HTR-8/SVneo (cell line): ENCODE measurements around the gene GALNT7.
"Not testable (repeated sequence)": the region's sequence is repeated elsewhere in the genome, so short reads cannot be mapped to it uniquely, and the experiment has no call there.

Experiments used
- DNase-seq: peaks from one replicate; pipeline ENCODE4 v3.0.0; 2011; ENCODE audit warnings: low spot score, mixed read lengths; ENCODE audit not compliant: insufficient read length
- FAIRE-seq: peaks from 2 replicates; lab custom pipeline; 2011; peaks lifted over from hg19 to GRCh38; lab: Jason Lieb, UNC

Gene GALNT7

DNA sequence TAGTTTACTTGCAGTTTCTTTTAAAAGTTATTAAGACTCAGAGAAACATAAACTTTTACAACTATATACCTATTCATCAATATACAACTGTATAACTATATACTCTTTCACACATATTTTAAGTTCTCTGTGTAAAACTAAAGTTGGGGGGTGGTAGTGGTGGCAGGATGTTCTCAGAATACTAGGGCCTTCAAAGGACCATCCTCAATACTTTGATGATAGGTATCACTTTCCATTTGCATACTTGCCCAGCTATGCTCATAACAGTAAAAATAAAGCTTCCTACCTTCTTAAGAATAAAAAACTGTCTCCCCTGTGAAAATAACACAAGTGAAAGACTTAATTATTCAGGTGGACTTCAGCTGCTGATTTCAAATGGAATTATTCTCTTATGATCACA lies 2.9 kb upstream of the GALNT7 start:
- FAIRE-seq, result no peak
- no peak for DNase-seq

DNA sequence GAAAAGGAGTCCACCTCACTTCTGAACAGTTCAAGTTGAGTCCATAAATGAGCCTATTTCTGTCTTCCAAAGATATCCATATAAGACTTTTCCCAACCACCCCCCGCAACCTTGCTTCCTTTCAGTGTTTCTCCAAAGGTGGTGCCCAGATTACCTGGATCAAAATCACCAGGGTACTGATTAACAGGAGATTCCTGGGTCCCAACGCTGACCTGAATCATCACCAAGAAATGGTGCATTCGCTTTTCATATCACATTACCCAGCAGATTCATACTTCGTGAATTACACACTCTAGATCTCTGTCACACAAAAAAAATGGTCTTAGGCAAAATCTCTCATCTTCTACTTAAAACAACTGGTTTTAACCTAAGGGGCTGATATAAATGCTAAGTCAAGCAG lies 2.1 kb upstream of the GALNT7 start:
- FAIRE-seq (no peak), DNase-seq (no peak)

DNA sequence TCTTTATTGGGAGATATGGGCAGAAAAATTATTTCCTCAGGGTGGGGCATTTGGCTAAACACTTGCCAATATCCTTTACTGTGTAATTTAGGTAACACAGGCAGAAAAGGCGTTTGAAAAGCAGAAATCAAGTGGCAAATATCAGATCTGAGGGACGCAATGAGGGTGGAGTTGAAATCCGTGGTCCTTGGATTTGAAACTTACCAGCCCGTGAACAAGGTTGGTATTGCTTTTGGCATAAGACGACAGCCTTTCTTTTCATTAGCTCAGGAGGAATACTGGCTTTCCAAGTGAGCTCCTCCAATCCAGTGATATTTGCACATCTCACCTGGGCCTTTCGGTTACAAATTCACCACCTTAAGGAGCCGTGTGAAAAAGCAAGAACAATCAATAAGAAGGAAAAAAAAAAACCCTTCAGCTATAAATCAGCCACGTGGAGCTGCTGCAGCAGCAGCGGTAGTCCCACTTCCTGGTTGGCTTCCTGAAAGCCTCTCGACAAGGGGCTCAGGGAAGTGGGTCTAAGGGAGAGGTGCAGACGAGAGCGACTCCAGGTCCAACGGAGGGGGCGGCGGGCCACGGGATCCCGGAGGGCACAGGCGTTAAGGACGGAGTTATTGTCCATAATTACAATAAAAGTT lies 734 bp upstream of the GALNT7 start:
- no peak for FAIRE-seq

DNA sequence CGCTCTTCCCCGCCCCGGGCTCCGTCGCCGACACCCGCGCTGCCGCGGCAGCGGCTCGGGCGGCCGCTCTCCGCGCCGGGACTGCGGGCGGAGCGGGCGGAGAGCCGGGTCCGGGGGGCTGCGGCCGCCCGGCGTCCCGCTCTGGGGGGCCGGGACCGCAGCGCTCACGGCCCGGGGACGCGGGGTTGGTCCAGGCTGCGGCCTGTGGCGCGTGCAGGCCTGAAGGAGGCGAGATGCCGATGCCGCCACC lies 492 bp downstream of the GALNT7 start:
- FAIRE-seq, result no peak
- DNase-seq, result no peak

More for the DNA sequence above, 734 bp upstream of the GALNT7 start:
- peak; percentile 57 for DNase-seq

DNA sequence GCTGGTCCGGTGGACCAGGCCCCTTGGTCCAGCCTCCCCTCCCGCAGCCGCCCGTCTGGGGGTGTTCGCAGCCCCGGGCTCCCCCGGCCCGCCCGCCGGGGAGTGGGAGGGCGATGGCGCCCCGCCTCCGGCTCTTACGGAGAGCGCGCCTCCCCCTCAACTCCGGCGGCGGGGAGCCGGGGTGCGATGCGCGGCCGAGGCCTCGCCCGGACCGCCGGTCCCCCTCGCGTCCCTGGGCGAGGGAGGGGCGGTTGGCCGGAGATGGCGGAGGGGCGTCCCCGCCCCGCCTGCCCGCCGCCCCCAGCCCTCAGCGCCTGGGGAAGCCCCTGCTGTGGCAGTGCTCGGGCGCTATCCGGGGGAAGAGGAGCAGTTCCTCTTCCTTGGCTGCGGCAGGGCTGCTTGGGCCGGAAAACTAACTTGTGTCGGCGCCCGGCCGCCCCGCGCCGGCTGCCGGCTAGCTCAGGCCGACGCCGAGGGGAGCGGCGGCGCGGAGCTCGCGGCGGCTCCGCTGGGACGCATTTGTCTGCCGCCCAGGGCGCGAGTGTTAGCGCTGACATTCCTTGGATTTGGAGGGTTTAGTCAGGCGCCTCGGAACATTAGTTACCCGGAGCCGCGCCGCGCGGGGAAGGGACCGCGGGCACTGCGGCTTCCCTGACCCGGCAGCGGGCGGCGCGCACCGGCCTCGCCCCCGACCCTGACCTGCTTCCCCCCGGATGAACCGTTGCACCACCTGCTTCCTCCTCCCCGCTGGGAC lies 994 bp downstream of the GALNT7 start:
- no peak for FAIRE-seq

DNA sequence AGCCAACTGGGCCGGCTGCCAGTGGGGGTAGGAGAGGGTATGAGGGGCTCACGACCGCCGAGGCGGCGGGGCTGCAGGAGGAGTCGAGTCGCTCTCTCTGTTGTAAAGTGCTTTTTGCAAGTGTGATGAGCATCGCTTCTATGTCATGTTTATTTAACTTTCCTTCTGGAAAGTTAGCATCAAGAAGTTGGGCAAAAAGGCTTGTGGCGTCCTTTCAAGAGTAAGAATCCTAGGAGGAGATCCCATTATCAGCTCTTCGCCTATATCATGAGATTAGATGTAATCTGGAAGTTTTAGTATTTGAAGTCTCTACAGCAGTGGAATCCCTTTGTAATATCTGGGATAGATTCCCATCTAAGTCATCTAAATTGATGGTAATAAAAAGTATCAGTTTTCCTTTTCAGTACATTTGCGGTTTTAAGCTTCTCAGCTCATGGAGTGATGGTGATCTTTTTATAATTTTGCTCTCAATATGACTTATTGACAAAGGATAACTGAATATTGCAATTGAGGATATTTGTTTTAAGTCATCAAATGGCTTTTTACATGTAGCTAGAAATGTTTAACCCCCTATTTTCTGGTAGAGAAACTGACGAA lies 1.7 kb downstream of the GALNT7 start:
- DNase-seq (no peak), FAIRE-seq (no peak)

More for the DNA sequence above, 994 bp downstream of the GALNT7 start:
- peak; percentile 48 for DNase-seq

DNA sequence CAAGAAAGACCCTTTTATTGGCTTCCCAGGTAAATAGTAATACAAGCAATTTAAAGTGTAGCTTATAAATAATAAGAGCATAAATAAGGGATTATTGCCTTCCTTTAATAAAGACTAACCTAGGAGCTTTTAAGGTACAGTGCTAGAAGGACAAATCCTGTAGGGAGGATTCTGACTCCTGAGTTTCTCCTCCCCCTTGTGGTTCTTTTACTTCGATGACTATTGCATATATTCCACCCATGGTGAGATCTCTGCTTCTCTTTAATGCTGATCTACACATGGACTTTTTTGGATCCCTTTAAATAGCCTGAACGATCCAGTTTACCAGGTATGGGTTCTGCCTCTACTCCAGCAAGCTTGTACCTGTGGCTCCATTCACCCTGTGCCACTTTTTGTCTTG lies 2.5 kb downstream of the GALNT7 start:
- FAIRE-seq (no peak), DNase-seq (peak; percentile 51)

DNA sequence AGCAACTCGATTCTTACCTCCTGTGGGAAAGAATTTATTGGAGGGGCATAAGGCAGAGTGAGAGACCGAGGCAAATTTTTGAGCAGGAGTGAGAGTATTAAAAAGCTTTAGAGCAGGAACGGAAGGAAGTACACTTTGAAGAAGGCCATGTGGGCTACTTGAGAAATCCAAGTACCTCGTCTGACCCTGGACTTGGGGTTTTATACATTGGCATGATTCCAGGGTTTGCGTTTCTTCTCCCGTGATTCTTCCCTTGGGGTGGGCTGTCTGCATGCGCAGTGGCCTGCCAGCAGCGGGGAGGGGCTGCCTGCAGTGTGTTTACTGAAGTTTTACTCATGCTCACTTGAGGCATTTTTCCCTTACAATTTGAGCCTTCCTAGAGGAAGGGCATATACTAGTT lies 3.4 kb downstream of the GALNT7 start:
- no peak for FAIRE-seq

DNA sequence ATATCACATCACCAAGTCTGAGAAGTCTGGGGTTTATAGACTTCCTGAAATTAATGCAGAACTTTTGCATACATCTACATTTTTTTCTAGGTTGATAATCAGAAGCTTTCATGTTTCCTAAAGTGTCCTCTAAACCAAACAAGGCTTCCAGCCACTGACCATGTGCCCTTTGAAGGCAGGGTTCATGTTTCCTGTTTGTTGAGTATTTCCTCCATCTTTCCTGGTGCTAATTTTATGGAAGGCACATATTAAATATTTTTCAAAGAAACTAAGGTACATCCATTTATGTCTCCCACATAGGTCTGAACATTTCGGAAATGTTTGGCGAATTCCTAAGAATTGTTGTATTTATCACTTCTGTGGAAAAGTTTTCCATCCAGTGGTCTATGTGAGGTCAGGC lies 5.6 kb downstream of the GALNT7 start:
- FAIRE-seq (no peak), DNase-seq (no peak)

More for the DNA sequence above, 3.4 kb downstream of the GALNT7 start:
- DNase-seq, result no peak

DNA sequence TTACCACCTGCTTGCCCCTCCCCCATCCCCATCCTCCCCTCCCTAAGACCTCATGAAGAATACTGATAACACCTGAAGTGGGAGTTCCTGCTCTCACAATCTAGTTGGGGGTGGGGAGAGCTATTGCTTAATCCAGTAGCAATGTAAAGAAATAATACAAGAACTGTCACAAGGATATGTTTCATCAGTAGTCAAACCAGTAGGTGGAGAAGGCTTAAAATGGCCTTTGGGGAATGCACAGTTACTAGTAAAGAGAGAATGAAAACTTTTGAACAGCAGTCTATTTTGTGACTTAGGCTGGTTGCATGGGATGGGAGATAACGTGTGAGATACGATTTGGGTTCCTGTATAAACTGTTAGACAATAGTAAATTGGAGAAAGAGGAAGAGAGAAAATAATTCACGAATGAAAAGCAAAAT lies 6.0 kb downstream of the GALNT7 start:
- DNase-seq (no peak), FAIRE-seq (peak; percentile 71)

DNA sequence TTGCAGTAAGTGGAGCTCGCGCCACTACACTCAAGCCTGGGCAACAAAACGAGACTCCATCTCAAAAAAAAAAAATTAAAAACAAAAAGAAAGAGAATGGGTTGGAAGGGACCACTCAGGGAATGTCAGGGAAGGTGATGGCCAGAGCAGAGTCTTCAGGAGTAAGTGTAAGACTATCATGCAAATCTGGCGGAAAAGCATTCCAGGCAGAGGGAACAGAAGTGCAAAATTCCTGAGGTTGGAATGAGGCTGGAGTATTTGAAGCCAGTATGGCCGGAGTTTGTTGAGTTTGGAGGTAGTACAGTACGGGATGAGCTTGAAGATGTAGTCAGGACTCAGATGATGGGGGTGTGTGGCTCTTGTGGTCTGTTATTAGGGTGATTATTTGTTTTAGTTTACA lies 7.4 kb downstream of the GALNT7 start:
- no peak for FAIRE-seq
- no peak for DNase-seq

DNA sequence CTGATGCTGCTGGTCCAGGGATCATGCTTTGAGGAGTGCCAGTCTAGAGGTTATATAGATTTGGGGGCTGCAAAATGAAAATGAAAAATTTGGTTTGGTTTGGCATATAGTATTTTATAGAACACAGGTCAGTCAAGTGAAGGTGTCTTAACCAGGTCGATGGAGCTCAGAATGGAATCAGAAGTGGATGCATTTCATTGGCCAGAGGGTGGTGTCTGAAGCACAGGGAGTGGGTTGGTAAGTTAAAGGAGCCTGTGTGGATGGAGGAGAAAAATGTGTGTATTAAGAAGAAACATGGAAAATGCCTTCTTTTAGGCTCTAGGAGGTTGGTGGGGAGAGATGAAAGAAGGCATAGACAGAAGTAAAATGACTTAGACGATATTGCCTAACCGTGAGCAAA lies 8.6 kb downstream of the GALNT7 start:
- no peak for DNase-seq
- peak; percentile 46 for FAIRE-seq

DNA sequence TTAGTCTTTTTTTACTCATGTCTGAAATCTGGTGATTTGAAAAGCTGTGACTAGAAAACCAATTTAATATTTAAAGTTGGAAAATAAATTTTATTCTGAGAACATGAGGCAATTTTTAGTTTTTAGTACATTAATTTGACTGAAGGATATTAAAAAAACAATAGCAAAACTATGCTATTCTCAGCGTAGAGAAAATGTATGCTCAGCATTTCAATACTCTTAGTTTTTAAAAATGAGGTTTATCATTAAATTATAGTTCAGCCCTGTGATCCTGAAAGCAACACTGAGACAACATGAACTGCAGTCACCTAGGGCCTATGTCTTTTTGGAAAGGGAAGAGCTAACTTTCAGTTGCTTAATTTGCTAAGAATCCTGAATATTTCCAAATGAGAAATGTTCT lies 9.5 kb downstream of the GALNT7 start:
- FAIRE-seq (no peak), DNase-seq (no peak)

DNA sequence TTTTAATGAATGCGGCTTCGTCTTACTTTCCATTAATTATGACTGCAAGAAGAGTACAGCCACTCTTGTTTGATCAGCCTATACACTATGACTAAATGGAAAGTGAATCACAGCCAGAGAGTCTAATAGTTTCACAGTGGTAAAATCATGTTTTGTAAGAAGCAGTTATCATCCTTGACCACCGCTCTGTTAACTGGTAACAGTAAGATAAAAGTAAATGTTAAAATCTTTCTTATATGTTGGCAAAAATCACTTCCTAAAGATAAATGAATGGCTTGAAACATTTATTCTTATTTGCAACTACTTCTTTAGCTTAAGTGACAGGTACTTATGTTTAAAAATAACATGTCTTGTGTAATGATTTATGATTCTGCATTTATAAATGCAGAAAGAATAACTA lies 13.2 kb downstream of the GALNT7 start:
- FAIRE-seq (peak; percentile 57), DNase-seq (no peak)

DNA sequence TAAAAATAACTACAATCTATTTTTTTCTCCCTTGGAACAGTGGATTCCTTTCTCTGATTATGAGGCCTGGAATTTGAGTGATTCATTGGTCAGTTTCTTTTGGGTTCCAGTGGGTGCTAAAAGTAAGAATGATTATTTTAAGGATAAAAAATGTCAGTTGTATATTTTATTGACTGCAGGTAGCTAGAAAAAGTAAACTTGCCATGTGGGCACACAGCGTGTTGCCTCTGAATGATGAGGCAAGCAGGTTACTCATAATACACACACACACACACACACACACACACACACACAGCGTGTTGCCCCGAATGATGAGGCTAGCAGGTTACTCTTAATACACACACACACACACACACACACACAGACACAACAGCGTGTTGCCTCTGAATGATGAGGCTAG lies 13.8 kb downstream of the GALNT7 start:
- peak; percentile 76 for FAIRE-seq
- no peak for DNase-seq

DNA sequence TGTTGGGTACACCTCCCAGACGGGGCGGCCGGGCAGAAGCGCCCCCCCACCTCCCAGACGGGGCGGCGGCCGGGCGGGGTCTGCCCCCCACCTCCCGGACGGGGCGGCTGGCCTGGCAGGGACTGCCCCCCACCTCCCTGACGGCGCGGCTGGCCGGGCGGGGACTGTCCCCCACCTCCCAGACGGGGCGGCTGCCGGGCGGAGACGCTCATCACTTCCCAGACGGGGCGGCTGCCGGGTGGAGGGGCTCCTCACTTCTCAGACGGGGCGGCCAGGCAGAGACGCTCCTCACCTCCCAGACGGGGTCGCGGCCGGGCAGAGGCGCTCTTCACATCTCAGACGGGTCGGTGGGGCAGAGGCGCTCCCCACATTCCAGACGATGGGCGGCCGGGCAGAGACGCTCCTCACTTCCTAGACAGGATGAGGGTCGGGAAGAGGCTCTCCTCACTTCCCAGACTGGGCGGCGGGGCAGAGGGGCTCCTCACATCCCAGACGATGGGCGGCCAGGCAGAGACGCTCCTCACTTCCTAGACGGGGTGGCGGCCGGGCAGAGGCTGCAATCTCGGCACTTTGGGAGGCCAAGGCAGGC lies 15.1 kb downstream of the GALNT7 start:
- not testable (repeated sequence) for FAIRE-seq, DNase-seq

DNA sequence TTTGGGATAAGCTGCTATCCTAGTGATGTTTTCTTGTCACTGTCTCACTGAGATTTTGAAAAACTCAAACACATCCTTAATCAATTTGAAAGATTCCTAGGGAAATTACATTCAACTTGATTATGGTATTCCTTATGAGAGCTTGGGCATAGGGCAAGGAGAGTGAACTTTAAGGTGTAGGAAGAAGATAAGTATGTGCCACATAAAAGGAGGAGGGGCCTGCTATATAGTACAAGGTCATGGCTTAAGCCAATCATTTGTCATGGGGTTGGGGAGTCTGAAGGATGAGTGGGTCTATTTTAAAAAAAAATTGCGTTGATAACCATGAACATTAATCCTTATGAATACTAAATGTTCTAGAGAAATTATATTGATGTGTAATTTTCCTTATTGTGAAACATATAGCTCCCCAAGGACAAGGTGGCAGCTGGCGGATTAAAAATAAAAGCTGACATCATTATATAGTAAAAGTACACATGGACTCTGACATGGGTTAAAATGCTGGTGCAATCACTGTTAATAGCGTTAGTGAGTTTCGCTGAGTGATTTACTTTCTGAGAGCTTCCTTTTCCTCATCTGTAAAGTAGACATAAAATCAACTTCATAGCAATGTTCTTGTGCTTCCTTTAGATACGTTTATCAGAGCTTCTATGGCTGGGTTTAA lies 17.4 kb downstream of the GALNT7 start:
- FAIRE-seq (peak; percentile 9), DNase-seq (no peak)

DNA sequence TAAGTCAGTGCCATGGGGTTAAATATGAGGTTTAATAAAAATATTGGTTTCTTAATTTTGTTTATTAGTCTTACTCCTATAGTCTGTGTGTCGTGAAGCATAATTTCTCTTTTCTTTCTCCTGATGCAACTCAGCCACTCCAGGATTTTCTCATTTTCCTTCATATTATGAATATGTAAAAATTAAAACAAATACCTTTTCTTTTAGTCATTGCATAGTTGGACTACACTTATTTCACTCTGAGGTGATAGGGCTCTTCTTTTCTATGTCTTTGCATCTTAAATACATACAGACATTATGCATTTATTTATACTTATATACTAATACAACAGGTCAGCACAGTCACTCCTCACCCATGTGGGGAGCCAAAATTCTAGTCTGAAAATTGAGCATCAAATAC lies 19.1 kb downstream of the GALNT7 start:
- DNase-seq (no peak), FAIRE-seq (no peak)

DNA sequence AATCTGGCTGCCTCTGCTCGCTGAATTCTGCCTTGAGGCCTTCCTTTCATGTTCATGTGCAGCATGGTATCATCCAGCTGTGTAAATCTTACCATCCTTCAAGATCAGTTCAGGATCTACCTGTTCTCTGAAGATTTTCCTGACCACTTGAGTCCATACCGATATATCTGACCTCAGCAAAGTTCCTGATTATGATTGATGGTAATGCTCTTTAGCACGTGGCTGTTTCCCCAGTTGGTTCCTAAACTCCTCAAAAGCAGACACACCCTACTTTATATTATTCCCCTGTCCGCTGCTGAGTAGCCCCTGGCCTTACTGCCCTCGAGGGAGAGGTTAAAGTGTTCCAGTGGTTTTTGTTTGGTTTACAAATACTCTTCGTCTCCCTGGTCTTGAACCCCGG lies 20.0 kb downstream of the GALNT7 start:
- FAIRE-seq (no peak), DNase-seq (no peak)

DNA sequence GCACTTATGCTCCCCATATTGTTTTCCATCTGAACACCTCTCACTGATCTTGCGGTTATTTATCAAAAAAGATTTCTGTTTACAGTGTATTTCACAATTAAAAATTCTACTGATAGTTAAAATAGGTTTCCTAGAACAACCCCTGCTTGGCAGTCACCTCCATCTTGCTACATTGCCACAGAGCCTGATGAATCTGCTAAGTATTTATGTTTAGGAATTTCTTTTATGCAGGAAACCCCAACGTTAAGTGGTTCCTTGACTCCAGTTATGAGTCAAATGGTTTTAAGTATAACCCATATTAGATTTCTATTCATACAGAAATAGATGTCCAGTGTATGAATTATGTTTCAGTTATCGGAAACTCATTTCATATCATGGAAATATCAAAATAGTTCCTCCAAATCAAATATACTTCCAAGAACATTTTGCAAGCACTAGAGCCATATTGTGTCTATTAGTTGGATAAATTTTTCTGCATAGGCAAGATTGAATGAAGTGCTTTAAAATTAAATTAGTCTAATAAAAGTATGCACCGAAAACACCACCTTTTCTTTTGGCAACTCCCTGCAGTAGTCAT lies 20.6 kb downstream of the GALNT7 start:
- DNase-seq (no peak), FAIRE-seq (no peak)
